Brain pericyte (primary cell): Measurements from ENCODE around the gene FAM89A.
"Not testable (repeated sequence)": the region's sequence is repeated elsewhere in the genome, so short reads cannot be mapped to it uniquely, and the experiment has no call there.

Source experiments
- DNase-seq: peaks from one replicate; pipeline ENCODE4 v3.0.0-alpha.2; 2012; ENCODE audit warnings: low read depth, low spot score

Gene FAM89A

GRCh38 chr1:230992100-230992774 is 47.8 kb downstream of the FAM89A start:
- no peak for DNase-seq

DNA sequence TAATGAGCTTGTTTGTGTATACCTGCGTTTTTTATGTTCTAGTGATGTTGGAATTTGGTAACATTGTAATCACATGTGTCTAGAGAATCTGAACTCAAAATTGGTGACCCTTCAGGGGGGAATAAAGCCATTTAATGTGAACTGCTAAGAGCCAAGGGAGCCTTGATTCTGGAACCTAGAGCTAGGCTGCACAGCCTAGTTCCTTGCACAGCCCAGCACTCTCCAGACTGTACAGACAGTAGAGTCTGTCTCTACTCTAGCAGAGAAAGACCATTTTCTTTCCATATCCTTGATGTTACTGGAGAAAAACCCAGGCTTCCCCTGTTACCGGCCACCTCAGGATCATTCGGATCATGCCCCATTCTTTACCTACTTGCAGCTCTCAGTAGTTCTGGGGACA is 52.6 kb downstream of the FAM89A start:
- no peak for DNase-seq

- no peak for DNase-seq
These were observed 53.1 kb downstream of the FAM89A start for GRCh38 chr1:230986976-230987375.

DNA sequence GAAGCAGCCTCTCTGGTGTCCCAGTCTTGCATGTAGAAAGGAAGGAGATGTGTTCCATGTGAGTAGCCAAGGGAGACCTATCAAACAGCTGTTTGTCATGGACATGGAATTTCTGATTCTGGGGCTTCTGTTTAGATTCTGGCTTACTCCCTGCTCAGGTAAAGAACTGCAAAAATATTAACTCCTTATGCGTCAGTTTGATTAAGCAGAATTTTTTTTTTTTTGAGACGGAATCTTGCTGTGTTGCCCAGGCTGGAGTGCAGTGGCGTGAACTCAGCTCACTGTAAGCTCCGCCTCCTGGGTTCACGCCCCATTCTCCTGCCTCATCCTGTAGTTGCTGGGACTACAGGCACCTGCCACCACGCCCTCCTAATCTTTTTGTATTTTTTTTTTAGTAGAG is 54.3 kb downstream of the FAM89A start:
- no peak for DNase-seq

- DNase-seq: not testable (repeated sequence)
These were observed 55.2 kb downstream of the FAM89A start for GRCh38 chr1:230984622-230985515.

DNA sequence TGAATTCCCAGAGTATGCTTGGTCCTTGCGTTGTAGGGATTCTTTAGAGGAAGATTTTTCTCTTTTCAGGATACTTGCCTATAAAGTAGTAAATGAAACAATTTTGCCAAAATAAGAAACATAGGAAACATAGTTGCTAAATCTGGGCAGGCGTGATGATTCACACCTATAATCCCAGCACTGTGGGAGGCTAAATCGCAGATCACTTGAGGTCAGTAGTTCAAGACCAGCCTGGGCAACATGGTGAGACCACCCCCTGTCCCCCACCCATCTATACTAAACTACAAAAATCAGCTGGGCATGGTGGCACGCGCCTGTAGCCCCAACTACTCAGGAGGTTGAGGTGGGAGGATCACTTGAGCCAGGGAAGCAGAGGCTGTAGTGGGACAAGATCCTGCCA is 56.2 kb downstream of the FAM89A start:
- no peak for DNase-seq

GRCh38 chr1:230982696-230983095 is 57.4 kb downstream of the FAM89A start:
- DNase-seq: no peak

DNA sequence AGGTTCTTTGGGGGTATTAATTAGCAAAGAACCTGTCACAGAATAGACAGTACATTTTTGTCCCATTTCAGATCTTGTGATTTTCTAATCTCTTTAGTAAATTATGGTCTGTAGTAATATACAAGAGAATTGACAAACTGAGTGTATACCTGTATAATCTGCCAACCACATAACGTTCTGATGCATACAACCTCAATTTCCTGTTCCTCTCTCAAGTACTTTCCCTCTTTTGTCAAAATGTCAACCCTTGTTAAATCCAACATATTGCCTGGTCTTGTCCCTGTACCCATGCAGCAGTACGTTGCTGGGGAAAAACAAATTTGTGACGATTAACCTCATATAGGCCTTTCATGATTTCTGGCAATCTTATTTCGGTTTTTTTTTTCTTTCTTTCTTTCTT is 60.1 kb downstream of the FAM89A start:
- no peak for DNase-seq

DNA sequence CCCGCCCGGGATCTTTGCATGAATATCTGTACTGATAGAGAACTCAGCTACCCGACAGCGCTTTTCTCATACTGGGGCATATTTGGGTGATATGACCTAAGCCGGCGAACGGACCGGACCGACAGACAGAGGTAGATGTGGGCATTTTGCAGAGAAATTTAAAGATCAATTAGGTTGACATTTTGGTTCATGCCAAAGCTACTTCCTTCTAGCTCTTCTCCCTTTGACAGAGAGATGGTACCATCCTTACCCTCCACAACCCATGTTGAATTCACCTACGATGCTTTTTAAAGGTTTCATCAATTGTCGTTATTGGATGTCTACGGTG is 60.7 kb downstream of the FAM89A start:
- no peak for DNase-seq

- DNase-seq: peak; percentile 95
These were observed 61.3 kb downstream of the FAM89A start, which contains the start of the genes ARV1 and TTC13 for GRCh38 chr1:230978491-230979388. Gene ARV1, plus strand, starts transcription at chr1:230979094. Its CDS starts 12 bp downstream, at chr1:230979106. Gene TTC13, minus strand, starts transcription at chr1:230978861. Its CDS starts 31 bp downstream, at chr1:230978830.

- DNase-seq: no peak
These were observed 62.1 kb downstream of the FAM89A start for GRCh38 chr1:230977761-230978490.

- DNase-seq: no peak
These were observed 63.0 kb downstream of the FAM89A start for GRCh38 chr1:230976825-230977747.

DNA sequence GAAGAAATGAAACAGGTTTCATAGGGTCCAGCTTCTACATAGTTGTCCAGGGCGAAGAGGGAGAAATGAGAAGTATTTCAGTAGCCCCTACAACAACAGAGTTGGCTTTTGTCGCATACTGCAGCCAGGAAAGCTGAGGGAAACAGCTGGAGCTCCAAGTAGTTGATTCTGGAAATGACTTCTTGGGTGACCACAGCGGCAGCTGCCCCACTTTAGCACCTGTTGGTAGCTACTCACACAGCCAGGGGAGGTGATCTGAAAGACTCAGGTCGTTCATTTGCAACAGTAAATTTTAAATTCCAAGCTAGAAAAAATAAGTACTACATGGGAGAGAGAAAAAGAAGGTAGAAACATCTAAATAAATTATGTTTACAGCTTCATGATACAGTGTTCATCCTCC is 63.7 kb downstream of the FAM89A start:
- no peak for DNase-seq

DNA sequence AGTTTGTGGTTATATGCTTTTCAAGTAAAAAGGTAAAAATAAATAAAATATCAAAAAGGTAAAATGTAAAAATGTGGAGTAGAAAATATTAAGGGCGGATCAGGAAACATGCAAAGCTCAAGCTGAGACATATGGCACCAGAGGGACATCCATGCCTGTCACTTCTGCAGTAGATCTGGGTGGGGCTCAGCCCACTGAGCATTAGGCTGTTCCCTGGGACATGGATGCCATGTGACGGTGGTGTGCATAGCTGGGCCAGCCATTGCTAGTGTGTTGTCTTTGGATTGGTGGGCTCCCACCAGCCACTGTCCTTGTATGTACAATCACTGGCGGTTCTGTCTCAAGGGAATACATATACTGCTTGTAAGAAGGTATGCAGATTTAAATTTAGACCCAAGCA is 64.4 kb downstream of the FAM89A start:
- DNase-seq: no peak

- DNase-seq: no peak
These were observed 67.2 kb downstream of the FAM89A start for GRCh38 chr1:230972855-230973271.

GRCh38 chr1:230971771-230972170 is 68.3 kb downstream of the FAM89A start:
- DNase-seq: no peak

DNA sequence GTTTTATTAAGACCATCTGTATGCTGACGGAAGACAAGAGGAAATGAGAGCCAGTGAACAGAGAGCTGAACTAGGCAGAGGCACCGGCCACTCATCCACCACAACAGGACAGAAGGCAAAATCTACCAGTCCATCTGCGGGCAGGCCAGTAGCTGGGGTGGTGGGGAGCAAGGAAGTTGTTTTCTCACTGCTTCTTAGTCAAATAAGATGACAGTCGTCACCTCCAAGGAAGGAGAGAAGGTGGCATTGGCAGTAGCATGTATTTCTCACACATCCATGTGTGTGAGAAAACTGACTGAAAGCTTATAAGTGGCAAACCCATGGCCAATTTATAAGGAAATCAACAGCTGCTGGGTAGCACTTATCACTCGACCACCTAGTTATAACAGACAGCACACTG is 69.6 kb downstream of the FAM89A start:
- no peak for DNase-seq
